Chondrocyte (in vitro differentiated cells): ENCODE measurements around the gene SETD6. TPM values are rescaled to one million over a fixed set of nuclear protein-coding genes. Genes with fewer than 3 reads are reported as not detected.

Source experiments
- DNase-seq: peaks from one replicate; pipeline ENCODE4 v3.0.0; 2021; ENCODE audit warnings: mixed read lengths, low spot score
- H3K27ac Mint-ChIP-seq: one replicate; pipeline ENCODE4 v1.8.0; 2021; ENCODE audit warnings: mild to moderate bottlenecking, moderate library complexity, mixed read lengths; ENCODE audit not compliant: unreplicated experiment
- H3K27me3 Mint-ChIP-seq: 2 replicates; pipeline ENCODE4 v1.8.0; 2021; ENCODE audit warnings: low read depth, mixed read lengths
- H3K36me3 Mint-ChIP-seq: 2 replicates; pipeline ENCODE4 v1.8.0; 2021; ENCODE audit warnings: low read depth, mixed read lengths
- H3K4me1 Mint-ChIP-seq: 2 replicates; pipeline ENCODE4 v1.8.0; 2021; ENCODE audit warnings: low read depth, mild to moderate bottlenecking, mixed read lengths
- H3K4me3 Mint-ChIP-seq: one replicate; pipeline ENCODE4 v1.8.0; 2021; ENCODE audit warnings: mild to moderate bottlenecking, moderate library complexity, mixed read lengths; ENCODE audit not compliant: unreplicated experiment
- H3K9me3 Mint-ChIP-seq: 2 replicates; pipeline ENCODE4 v1.8.0; 2021; ENCODE audit warnings: low read depth, mixed read lengths
- long read RNA-seq: library from polyadenylated mRNA; stranded (forward); transcript quantifications from one replicate; pipeline ENCODE4 v2.0.0, GENCODE V29; 2021
- total RNA-seq: library from RNA; stranded (reverse); gene quantifications from 3 replicates; pipeline ENCODE4 v1.2.1, GENCODE V29; 2021
- TF ChIP-seq, protein P1 (sequence below): fragments of 200-600 bp; sonication (generic); IDR thresholded peaks from 2 replicates; pipeline ENCODE4 v1.5.0; 2021; ENCODE audit warnings: antibody characterized with exemption, mild to moderate bottlenecking, moderate library complexity

SETD6 gene, protein sequence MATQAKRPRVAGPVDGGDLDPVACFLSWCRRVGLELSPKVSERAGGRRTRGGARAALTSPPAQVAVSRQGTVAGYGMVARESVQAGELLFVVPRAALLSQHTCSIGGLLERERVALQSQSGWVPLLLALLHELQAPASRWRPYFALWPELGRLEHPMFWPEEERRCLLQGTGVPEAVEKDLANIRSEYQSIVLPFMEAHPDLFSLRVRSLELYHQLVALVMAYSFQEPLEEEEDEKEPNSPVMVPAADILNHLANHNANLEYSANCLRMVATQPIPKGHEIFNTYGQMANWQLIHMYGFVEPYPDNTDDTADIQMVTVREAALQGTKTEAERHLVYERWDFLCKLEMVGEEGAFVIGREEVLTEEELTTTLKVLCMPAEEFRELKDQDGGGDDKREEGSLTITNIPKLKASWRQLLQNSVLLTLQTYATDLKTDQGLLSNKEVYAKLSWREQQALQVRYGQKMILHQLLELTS
- 10.4 to 16.4 TPM (median 13.0 TPM) in 3 replicates for total RNA-seq
- long read RNA-seq, partial matches to known transcripts, result 1 of 14 reads
- long read RNA-seq, other reads (novel, unspliced or antisense), result 9 of 14 reads

GRCh38 chr16:58515125-58515870, at the start of gene SETD6:
Gene SETD6, plus strand, starts transcription at chr16:58515517. Its CDS starts 21 bp downstream, at chr16:58515538.
- peaks cover 5% of the 10 kb centered on the region for H3K36me3 Mint-ChIP-seq
- no peaks in the 10 kb centered on the region for H3K27me3 Mint-ChIP-seq
- H3K4me3 Mint-ChIP-seq, result peak within 1 kb of the TSS; percentile 96
- H3K9me3 Mint-ChIP-seq, result no peaks in the 10 kb centered on the region
- peak within 1 kb of the TSS; percentile 95 for H3K27ac Mint-ChIP-seq
- peak; percentile 95 for DNase-seq
- TF ChIP-seq, protein P1, sequence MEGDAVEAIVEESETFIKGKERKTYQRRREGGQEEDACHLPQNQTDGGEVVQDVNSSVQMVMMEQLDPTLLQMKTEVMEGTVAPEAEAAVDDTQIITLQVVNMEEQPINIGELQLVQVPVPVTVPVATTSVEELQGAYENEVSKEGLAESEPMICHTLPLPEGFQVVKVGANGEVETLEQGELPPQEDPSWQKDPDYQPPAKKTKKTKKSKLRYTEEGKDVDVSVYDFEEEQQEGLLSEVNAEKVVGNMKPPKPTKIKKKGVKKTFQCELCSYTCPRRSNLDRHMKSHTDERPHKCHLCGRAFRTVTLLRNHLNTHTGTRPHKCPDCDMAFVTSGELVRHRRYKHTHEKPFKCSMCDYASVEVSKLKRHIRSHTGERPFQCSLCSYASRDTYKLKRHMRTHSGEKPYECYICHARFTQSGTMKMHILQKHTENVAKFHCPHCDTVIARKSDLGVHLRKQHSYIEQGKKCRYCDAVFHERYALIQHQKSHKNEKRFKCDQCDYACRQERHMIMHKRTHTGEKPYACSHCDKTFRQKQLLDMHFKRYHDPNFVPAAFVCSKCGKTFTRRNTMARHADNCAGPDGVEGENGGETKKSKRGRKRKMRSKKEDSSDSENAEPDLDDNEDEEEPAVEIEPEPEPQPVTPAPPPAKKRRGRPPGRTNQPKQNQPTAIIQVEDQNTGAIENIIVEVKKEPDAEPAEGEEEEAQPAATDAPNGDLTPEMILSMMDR, result peak; percentile 66
- H3K4me1 Mint-ChIP-seq, result peaks cover 16% of the 10 kb centered on the region

GRCh38 chr16:58465817-58466216, 49.5 kb upstream of the SETD6 start:
- no peaks in the 10 kb centered on the region for H3K36me3 Mint-ChIP-seq
- no peak for DNase-seq
- peaks cover 8% of the 10 kb centered on the region for H3K4me1 Mint-ChIP-seq
- no peak overlapping the region for H3K4me3 Mint-ChIP-seq
- H3K9me3 Mint-ChIP-seq, result no peaks in the 10 kb centered on the region
- TF ChIP-seq, protein P1, result no peak
- H3K27me3 Mint-ChIP-seq, result peaks cover 68% of the 10 kb centered on the region
- H3K27ac Mint-ChIP-seq, result no peak overlapping the region

DNA sequence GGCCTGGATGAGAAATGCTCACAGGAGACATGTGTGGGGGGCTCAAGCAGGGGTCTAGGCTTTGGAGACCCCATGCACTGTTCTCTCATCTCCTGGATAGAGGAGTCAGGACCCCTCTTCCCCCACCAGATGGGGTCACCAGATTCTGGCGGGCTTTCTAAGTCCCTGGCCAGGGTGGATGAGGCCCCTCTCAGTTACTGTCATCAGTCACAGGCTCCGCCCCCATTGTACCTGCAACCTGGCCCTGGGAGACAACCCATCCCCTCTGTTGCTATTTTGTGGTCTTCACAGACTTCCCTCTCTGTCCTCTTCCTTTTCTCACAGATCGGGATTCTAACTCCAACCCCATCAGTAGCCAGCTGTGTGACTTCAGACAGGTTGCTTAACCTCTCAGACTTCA, 48.9 kb upstream of the SETD6 start:
- TF ChIP-seq, protein P1, result no peak
- Mint-ChIP-seq H3K4me3 (no peak overlapping the region), H3K9me3 (no peaks in the 10 kb centered on the region), H3K27ac (no peak overlapping the region), H3K36me3 (no peaks in the 10 kb centered on the region), H3K27me3 (peaks cover 70% of the 10 kb centered on the region), H3K4me1 (peaks cover 8% of the 10 kb centered on the region)
- DNase-seq, result no peak

- H3K4me1 Mint-ChIP-seq, result peaks cover 8% of the 10 kb centered on the region
- H3K27me3 Mint-ChIP-seq, result peaks cover 66% of the 10 kb centered on the region
- TF ChIP-seq, protein P1, result no peak
- H3K36me3 Mint-ChIP-seq, result no peaks in the 10 kb centered on the region
- H3K9me3 Mint-ChIP-seq, result no peaks in the 10 kb centered on the region
- DNase-seq, result no peak
- H3K4me3 Mint-ChIP-seq, result no peak overlapping the region
- H3K27ac Mint-ChIP-seq, result no peak overlapping the region
These were observed 47.4 kb upstream of the SETD6 start for GRCh38 chr16:58467905-58468304.
